K562 (cell line): Measurements from ENCODE around the gene ANKRD11. TPM values are rescaled to one million over a fixed set of nuclear protein-coding genes. Genes with fewer than 3 reads are reported as not detected.

ENCODE experiments used
- ATAC-seq: fragments of 200-7000 bp; cut with Tn5 transposase; 3 replicates; pipeline ENCODE4 v1.9.1; 2020; ENCODE audit warnings: moderate library complexity
- BruUV-seq: library from RNA; stranded (reverse); fragments of 400-500 nt; replicated peaks from 2 replicates; lab custom pipeline; 2021; lab: Mats Ljungman, UMichigan
- CTCF ChIA-PET: fragments of 300-600 bp; formaldehyde crosslinking; extraction: SDS; loops from one replicate; lab custom pipeline; 2021; ENCODE audit warnings: low intra/inter-chr PET ratio; lab: Yijun Ruan, JAX
- POLR2A ChIA-PET: fragments of 300-600, 350-650 bp; sonication (Branson Sonifier 250); formaldehyde crosslinking; extraction: SDS; loops from one replicate; lab custom pipeline; 2021; ENCODE audit warnings: antibody characterized with exemption, inconsistent platforms; lab: Yijun Ruan, JAX
- DNase-seq, 4 experiments: peaks; one replicate each; pipeline versions ENCODE4 v3.0.0 to v3.0.0-alpha.2; 2011 to 2018; ENCODE audit warnings: low spot score in 3 of 4, mixed read lengths in 3 of 4; ENCODE audit errors: extremely low read depth in 1 of 4
- FAIRE-seq: peaks from 2 replicates; lab custom pipeline; 2011; peaks lifted over from hg19 to GRCh38; lab: Jason Lieb, UNC
- H2AFZ ChIP-seq: 2 replicates; pipeline ENCODE4 v1.6.0; 2011; ENCODE audit warnings: low read depth, low read length, control low read depth, inconsistent platforms
- H3K27ac ChIP-seq: fragments of 200-600 bp; 3 replicates; pipeline ENCODE4 v1.8.0; 2011; ENCODE audit warnings: low read depth, mild to moderate bottlenecking, control low read depth, inconsistent platforms, low read length, moderate library complexity, mixed read lengths; ENCODE audit errors: extremely low read depth
- H3K27me3 ChIP-seq, 2 experiments: fragments of 300-600 bp in 1 of 2; 2 replicates in 1 of 2; 3 replicates in 1 of 2; pipeline versions ENCODE4 v1.6.0 to v1.8.0; 2011; ENCODE audit warnings: inconsistent platforms in 2 of 2, low read length in 2 of 2, mild to moderate bottlenecking in 1 of 2, mixed read lengths in 1 of 2, moderate library complexity in 1 of 2; ENCODE audit not compliant: control insufficient read depth in 2 of 2, insufficient read depth in 2 of 2
- H3K36me3 ChIP-seq: fragments of 300-600 bp; 3 replicates; pipeline ENCODE4 v1.8.0; 2011; ENCODE audit warnings: mild to moderate bottlenecking, low read length, inconsistent platforms; ENCODE audit not compliant: control insufficient read depth, insufficient read depth
- H3K4me1 ChIP-seq, 2 experiments: fragments of 200-600 bp in 1 of 2; replicated peaks in 1 of 2; 2 replicates in 1 of 2; 3 replicates in 1 of 2; pipeline versions ENCODE4 v1.5.1 to v1.8.0; 2011; ENCODE audit warnings: inconsistent platforms in 2 of 2, low read length in 2 of 2, mild to moderate bottlenecking in 1 of 2, mixed read lengths in 1 of 2, moderate library complexity in 1 of 2; ENCODE audit not compliant: control insufficient read depth in 2 of 2, insufficient read depth in 2 of 2
- H3K4me2 ChIP-seq: 2 replicates; pipeline ENCODE4 v1.6.1; 2011; ENCODE audit warnings: low read length, control low read depth, inconsistent platforms, mixed read lengths; ENCODE audit not compliant: insufficient read depth
- H3K4me3 ChIP-seq: fragments of 200-600 bp; sonication (generic), shearing (Covaris generic); 2 replicates; pipeline ENCODE4 v1.5.1; 2016; ENCODE audit warnings: control low read depth, inconsistent platforms
- H3K79me2 ChIP-seq: fragments of 200-600 bp; 3 replicates; pipeline ENCODE4 v1.8.0; 2011; ENCODE audit warnings: low read length, inconsistent platforms; ENCODE audit not compliant: control insufficient read depth, insufficient read depth
- H3K9ac ChIP-seq, 2 experiments: 2 replicates each; pipeline versions ENCODE4 v1.6.0 to v1.6.1; 2011; ENCODE audit warnings: low read depth in 2 of 2, low read length in 2 of 2, control low read depth in 1 of 2, inconsistent platforms in 1 of 2, mild to moderate bottlenecking in 1 of 2, mixed read lengths in 1 of 2; ENCODE audit not compliant: insufficient read depth in 1 of 2
- H3K9me1 ChIP-seq: one replicate; pipeline ENCODE4 v1.6.0; 2011; ENCODE audit warnings: inconsistent platforms, mild to moderate bottlenecking, low read length, moderate library complexity; ENCODE audit not compliant: control insufficient read depth, insufficient read depth
- H3K9me3 ChIP-seq: replicated peaks from 2 replicates; pipeline ENCODE4 v1.5.1; 2011; ENCODE audit warnings: low read depth, low read length, inconsistent platforms; ENCODE audit not compliant: control insufficient read depth, insufficient read depth
- H4K20me1 ChIP-seq: replicated peaks from 2 replicates; pipeline ENCODE4 v1.6.1; 2011; ENCODE audit warnings: low read length, inconsistent platforms, mixed read lengths; ENCODE audit not compliant: control insufficient read depth, insufficient read depth
- ATF7 ChIP-seq: fragments of 450-650 bp; IDR thresholded peaks from 2 replicates; pipeline ENCODE4 v1.7.1; 2014; ENCODE audit warnings: mild to moderate bottlenecking, moderate library complexity
- ESRRB ChIP-seq: fragments of 250-450 bp; sonication (Bioruptor Pico); IDR thresholded peaks from 2 replicates; pipeline ENCODE4 v1.5.0; 2020; ENCODE audit warnings: mild to moderate bottlenecking, moderate library complexity, borderline replicate concordance
- HNRNPLL ChIP-seq: fragments of 200-400 bp; formaldehyde crosslinking; IDR thresholded peaks from 2 replicates; pipeline ENCODE4 v1.6.1; 2017; ENCODE audit warnings: low read length, low read depth, mild to moderate bottlenecking; ENCODE audit not compliant: poor library complexity, severe bottlenecking
- MAFK ChIP-seq: IDR thresholded peaks from 2 replicates; pipeline ENCODE4 v1.6.1; 2011; ENCODE audit warnings: low read length, improper control_type of control experiment
- MEF2D ChIP-seq: conservative IDR thresholded peaks from 2 replicates; pipeline ENCODE4 v1.6.1; 2016; ENCODE audit warnings: low read depth, missing genetic modification characterization, missing compliant biosample characterization
- POLR2AphosphoS2 ChIP-seq: IDR thresholded peaks from 2 replicates; pipeline ENCODE4 v1.6.1; 2012; ENCODE audit warnings: low read length, improper control_type of control experiment
- SLC30A9 ChIP-seq: fragments of 250-450 bp; sonication (Bioruptor Pico); IDR thresholded peaks from 2 replicates; pipeline ENCODE4 v1.8.0; 2022; ENCODE audit warnings: mild to moderate bottlenecking, moderate library complexity
- SRSF1 ChIP-seq: fragments of 200-400 bp; formaldehyde crosslinking; IDR thresholded peaks from 2 replicates; pipeline ENCODE4 v1.6.1; 2017; ENCODE audit warnings: mild to moderate bottlenecking, low read depth, low read length, moderate library complexity
- TAL1 ChIP-seq: fragments of 450-650 bp; IDR thresholded peaks from 2 replicates; pipeline ENCODE4 v1.6.1; 2016; ENCODE audit warnings: mild to moderate bottlenecking
- TEAD1 ChIP-seq, 2 experiments: fragments of 450-650 bp in 1 of 2; sonication (generic) in 1 of 2; formaldehyde crosslinking; IDR thresholded peaks; 2 replicates each; pipeline versions ENCODE4 v1.4.0 to v1.8.0; 2020 to 2022; ENCODE audit warnings: mild to moderate bottlenecking in 2 of 2, missing genetic modification reagents in 1 of 2
- ZBTB43 ChIP-seq: sonication (generic); formaldehyde crosslinking; IDR thresholded peaks from 2 replicates; pipeline ENCODE4 v1.8.0; 2023; ENCODE audit warnings: mild to moderate bottlenecking, missing genetic modification reagents
- ZNF140 ChIP-seq: fragments of 250-450 bp; sonication (Bioruptor Pico); IDR thresholded peaks from 2 replicates; pipeline ENCODE4 v1.8.0; 2021; ENCODE audit warnings: moderate library complexity, mild to moderate bottlenecking, inconsistent platforms
- WGBS: fragments of 100-300 bp; shearing (Covaris generic); methylation state at CpG from one replicate; pipeline ENCODE4 v1.1.6; 2016; ENCODE audit warnings: low coverage, mixed read lengths; ENCODE audit not compliant: insufficient coverage; ENCODE audit errors: missing lambda C conversion rate; 5-methylcytosine and 5-hydroxymethylcytosine counted together
- in situ Hi-C: fragments of 300-500 bp; cut with MboI; formaldehyde crosslinking; loops from 4 replicates; pipeline ENCODE4 v1.15.0; 2018; ENCODE audit warnings: inconsistent platforms, mixed read lengths
- intact Hi-C: fragments of 100-400 bp; cut with micrococcal nuclease; formaldehyde crosslinking; loops from 2 replicates; pipeline ENCODE4 v1.14.2; 2022
- polyA plus RNA-seq, 8 experiments: library from polyadenylated mRNA; depleted of rRNA in 4 of 8; stranded (reverse) in 5 of 8; unstranded in 3 of 8; fragments of >200 nt; fragmentation: Nextera tagmentation in 2 of 8; fragmentation: Illumina TruSeq in 1 of 8; extraction: Ambion mirVana in 2 of 8; extraction: Trizol in 1 of 8; gene quantifications; 2 replicates each; pipeline versions ENCODE4 v1.2.1 to v1.2.3, GENCODE V29; 2011 to 2014; ENCODE audit warnings: inconsistent platforms in 1 of 8, missing spikeins in 1 of 8
- total RNA-seq, 7 experiments: library from RNA; depleted of rRNA in 6 of 7; stranded (reverse); fragments of >200 nt in 6 of 7; fragmentation: Illumina TruSeq in 2 of 7; extraction: Trizol in 2 of 7; gene quantifications; 2 replicates each; pipeline versions ENCODE4 v1.2.1 to v1.2.3, GENCODE V29; 2011 to 2021; ENCODE audit warnings: low replicate concordance in 1 of 7

Gene ANKRD11
- total and polyA plus RNA-seq, 9 of the 15 experiments (the other 6 are each of a cell fraction or from before 2014, with no cell fraction given) = 4.7 to 126 (median 31.7) TPM

GRCh38 chr16:89410322-89410721 is 80.0 kb downstream of the ANKRD11 start:
- FAIRE-seq = no peak

More at GRCh38 chr16:89410322-89410721, 80.0 kb downstream of the ANKRD11 start:
- Histone ChIP-seq H4K20me1 (peaks cover 86% of the 10 kb centered on the region), H3K9ac (0 out of 4 replicates have a peak overlapping the region, but pooled peaks of 1 of the 2 experiments have one; percentile 18), H3K4me1 (peaks cover 46 to 70% of the 10 kb centered on the region in 2 experiments), H3K4me2 (no peak overlapping the region), H3K27ac (no peak overlapping the region), H3K9me1 (peaks cover 30% of the 10 kb centered on the region), H3K4me3 (no peak overlapping the region), H3K36me3 (peaks cover 15% of the 10 kb centered on the region; the same call in 2 of the 3 replicates), H3K79me2 (peaks cover 96% of the 10 kb centered on the region), H3K9me3 (no peaks in the 10 kb centered on the region), H3K27me3 (no peaks in the 10 kb centered on the region), H2AFZ (no peak overlapping the region)
- DNase-seq (no peak), ATAC-seq (no peak)
- CTCF ChIA-PET = no interaction called here
- BruUV-seq = no TSS peak
- in situ Hi-C loops = no loop called here
- POLR2A ChIA-PET = interaction anchor here (0.7 to 2.2 kb wide), 5 partner anchors 10 to 32 kb away, joined by 3 to 12 read pairs (median 3); no protein-coding TSS in a partner anchor
- 73% methylated on average over 6 of the region's 6 CpGs for WGBS
- intact Hi-C loops = no loop called here
- TF ChIP-seq HNRNPLL = no peak
- TF ChIP-seq TEAD1 (CRISPR knock-in tag; IDR thresholded peaks at IDR 0.05) = no peak
- no peak for TF ChIP-seq ZBTB43
- no peak for TF ChIP-seq ATF7
- no peak for TF ChIP-seq SLC30A9 (CRISPR knock-in tag)
- TF ChIP-seq MAFK = no peak
- no peak for TF ChIP-seq SRSF1
- TF ChIP-seq POLR2AphosphoS2 = no peak
- TF ChIP-seq TAL1 = no peak
- TF ChIP-seq ZNF140 (CRISPR knock-in tag) = no peak
- TF ChIP-seq MEF2D = no peak
- no peak for TF ChIP-seq ESRRB
